HG02623 (cell line): ENCODE data around the gene LY6G6D.

Experiments
- ATAC-seq: cut with Tn5 transposase; IDR thresholded peaks from one replicate; pipeline ENCODE4 v1.9.1; 2021; ENCODE audit warnings: moderate library complexity; ENCODE audit not compliant: unreplicated experiment

Gene LY6G6D

GRCh38 chr6:31715022-31715958, at the start of gene LY6G6D:
Gene LY6G6D, plus strand, starts transcription at chr6:31715348. Its CDS starts 8 bp downstream, at chr6:31715356.
- ATAC-seq = no peak

- peak; percentile 83 for ATAC-seq
These were observed 49.4 kb upstream of the LY6G6D start, which contains the start of gene CSNK2B for GRCh38 chr6:31665501-31666336. Gene CSNK2B, plus strand, starts transcription at chr6:31666080. Its CDS starts 752 bp downstream, at chr6:31666832.

GRCh38 chr6:31666337-31666965, 48.7 kb upstream of the LY6G6D start:
- ATAC-seq = no peak

GRCh38 chr6:31669676-31670075, 45.5 kb upstream of the LY6G6D start, which contains the start of gene LY6G5B:
Gene LY6G5B, plus strand, starts transcription at chr6:31669976. Its CDS starts 975 bp downstream, at chr6:31670951.
- no peak for ATAC-seq

GRCh38 chr6:31676322-31676903, 38.7 kb upstream of the LY6G6D start:
- ATAC-seq = no peak

GRCh38 chr6:31676904-31677303, 38.2 kb upstream of the LY6G6D start:
- ATAC-seq = no peak

- no peak for ATAC-seq
These were observed 37.2 kb upstream of the LY6G6D start for GRCh38 chr6:31677955-31678354.

GRCh38 chr6:31680226-31681134, 34.7 kb upstream of the LY6G6D start, which contains the start of gene LY6G5C:
Gene LY6G5C, minus strand, starts transcription at chr6:31681067. Its CDS starts 694 bp downstream, at chr6:31680373.
- no peak for ATAC-seq

- no peak for ATAC-seq
These were observed 33.9 kb upstream of the LY6G6D start for GRCh38 chr6:31681135-31681671.

GRCh38 chr6:31683591-31683990, 31.6 kb upstream of the LY6G6D start:
- ATAC-seq = no peak

GRCh38 chr6:31686483-31686882, 28.7 kb upstream of the LY6G6D start:
- no peak for ATAC-seq

- no peak for ATAC-seq
These were observed 27.8 kb upstream of the LY6G6D start for GRCh38 chr6:31687321-31687720.

GRCh38 chr6:31687860-31688693, 27.1 kb upstream of the LY6G6D start:
- ATAC-seq = no peak

GRCh38 chr6:31689249-31690110, 25.7 kb upstream of the LY6G6D start:
- no peak for ATAC-seq

GRCh38 chr6:31690231-31691077, 24.7 kb upstream of the LY6G6D start:
- ATAC-seq = no peak

GRCh38 chr6:31691078-31691463, 24.1 kb upstream of the LY6G6D start:
- ATAC-seq = no peak
